IMR-90 (cell line): ENCODE results near the gene NHSL1. TPM values are rescaled to one million over a fixed set of nuclear protein-coding genes. Genes with fewer than 3 reads are reported as not detected.

Experiments used
- ATAC-seq: fragments of 200-7000 bp; cut with Tn5 transposase; 2 replicates; pipeline ENCODE4 v1.9.1; 2020; ENCODE audit warnings: low read depth, mild to moderate bottlenecking, moderate library complexity
- BruUV-seq: library from RNA; stranded (reverse); fragments of 400-500 nt; replicated peaks from 2 replicates; lab custom pipeline; 2021; lab: Mats Ljungman, UMichigan
- CTCF ChIA-PET: fragments of 300-600 bp; formaldehyde crosslinking; extraction: SDS; loops from one replicate; lab custom pipeline; 2021; ENCODE audit warnings: antibody characterized with exemption; lab: Yijun Ruan, JAX
- POLR2A ChIA-PET: fragments of 300-600 bp; sonication (Branson Sonifier 250); formaldehyde crosslinking; loops from one replicate; lab custom pipeline; 2022; ENCODE audit warnings: antibody characterized with exemption; ENCODE audit not compliant: unreplicated experiment; lab: Charles Lee
- DNase-seq: peaks from one replicate; pipeline ENCODE4 v3.0.0; 2013
- H2AFZ ChIP-seq: replicated peaks from 2 replicates; pipeline ENCODE3; 2013; ENCODE audit warnings: low read length, mild to moderate bottlenecking; ENCODE audit not compliant: poor library complexity
- H2AK5ac ChIP-seq: 2 replicates; pipeline ENCODE4 v1.6.1; 2013; ENCODE audit warnings: low read depth, low read length, inconsistent platforms
- H2AK9ac ChIP-seq: replicated peaks from 2 replicates; pipeline ENCODE3; 2013; ENCODE audit warnings: mild to moderate bottlenecking, low read depth, low read length, moderate library complexity; ENCODE audit not compliant: poor library complexity
- H2BK120ac ChIP-seq: 2 replicates; pipeline ENCODE4 v1.6.1; 2013; ENCODE audit warnings: low read depth, low read length, inconsistent platforms
- H2BK15ac ChIP-seq: 3 replicates; pipeline ENCODE4 v1.6.1; 2013; ENCODE audit warnings: low read depth, low read length, inconsistent platforms
- H2BK20ac ChIP-seq: 2 replicates; pipeline ENCODE4 v1.6.1; 2013; ENCODE audit warnings: low read depth, mild to moderate bottlenecking, inconsistent platforms, low read length, moderate library complexity
- H2BK5ac ChIP-seq: 2 replicates; pipeline ENCODE4 v1.6.1; 2013; ENCODE audit warnings: mild to moderate bottlenecking, low read depth, low read length, inconsistent platforms; ENCODE audit not compliant: poor library complexity, severe bottlenecking
- H3K14ac ChIP-seq: replicated peaks from 2 replicates; pipeline ENCODE4 v1.6.1; 2013; ENCODE audit warnings: low read depth, low read length, inconsistent platforms
- H3K18ac ChIP-seq: 2 replicates; pipeline ENCODE4 v1.6.1; 2013; ENCODE audit warnings: low read depth, low read length, control low read depth
- H3K23ac ChIP-seq: 2 replicates; pipeline ENCODE4 v1.6.1; 2013; ENCODE audit warnings: low read depth, low read length, inconsistent platforms
- H3K27ac ChIP-seq: 2 replicates; pipeline ENCODE4 v1.5.1; 2013; ENCODE audit warnings: mild to moderate bottlenecking, control low read depth, low read length; ENCODE audit not compliant: insufficient read depth
- H3K27me3 ChIP-seq: 2 replicates; pipeline ENCODE4 v1.6.1; 2013; ENCODE audit warnings: low read length; ENCODE audit not compliant: control insufficient read depth, insufficient read depth
- H3K36me3 ChIP-seq: 2 replicates; pipeline ENCODE4 v1.6.1; 2013; ENCODE audit warnings: low read length, mixed read lengths; ENCODE audit not compliant: control insufficient read depth, insufficient read depth
- H3K4ac ChIP-seq: 2 replicates; pipeline ENCODE4 v1.6.1; 2013; ENCODE audit warnings: low read depth, low read length, inconsistent platforms
- H3K4me1 ChIP-seq: 2 replicates; pipeline ENCODE4 v1.6.1; 2013; ENCODE audit warnings: low read length, mixed read lengths; ENCODE audit not compliant: control insufficient read depth, insufficient read depth
- H3K4me2 ChIP-seq: 2 replicates; pipeline ENCODE4 v1.6.1; 2013; ENCODE audit warnings: low read depth, mild to moderate bottlenecking, control low read depth, low read length, moderate library complexity
- H3K4me3 ChIP-seq: 2 replicates; pipeline ENCODE4 v1.5.1; 2013; ENCODE audit warnings: low read depth, mild to moderate bottlenecking, control low read depth, low read length, moderate library complexity; ENCODE audit not compliant: insufficient read depth
- H3K56ac ChIP-seq: 2 replicates; pipeline ENCODE4 v1.6.1; 2013; ENCODE audit warnings: low read length, inconsistent platforms; ENCODE audit not compliant: insufficient read depth; ENCODE audit errors: extremely low read depth
- H3K79me1 ChIP-seq, 2 experiments: 2 replicates each; pipeline ENCODE4 v1.6.1; 2013; ENCODE audit warnings: low read length in 2 of 2, inconsistent platforms in 1 of 2, low read depth in 1 of 2
- H3K9ac ChIP-seq: 2 replicates; pipeline ENCODE4 v1.6.1; 2013; ENCODE audit warnings: low read depth, low read length, control low read depth
- H3K9me1 ChIP-seq: 2 replicates; pipeline ENCODE4 v1.6.1; 2013; ENCODE audit warnings: low read length, inconsistent platforms; ENCODE audit not compliant: insufficient read depth
- H3K9me3 ChIP-seq: 2 replicates; pipeline ENCODE4 v1.6.1; 2013; ENCODE audit warnings: low read length; ENCODE audit not compliant: control insufficient read depth, insufficient read depth
- H4K20me1 ChIP-seq: 2 replicates; pipeline ENCODE4 v1.6.1; 2013; ENCODE audit warnings: low read length, inconsistent platforms; ENCODE audit not compliant: insufficient read depth
- H4K5ac ChIP-seq: 2 replicates; pipeline ENCODE4 v1.6.1; 2013; ENCODE audit warnings: mild to moderate bottlenecking, low read depth, low read length, control low read depth
- H4K8ac ChIP-seq, 2 experiments: 2 replicates each; pipeline ENCODE4 v1.6.1; 2013; ENCODE audit warnings: low read depth in 2 of 2, low read length in 2 of 2, control low read depth in 1 of 2, inconsistent platforms in 1 of 2
- H4K91ac ChIP-seq: 2 replicates; pipeline ENCODE4 v1.6.1; 2013; ENCODE audit warnings: low read depth, low read length, inconsistent platforms; ENCODE audit not compliant: insufficient read depth
- BHLHE40 ChIP-seq: fragments of 150-350 bp; IDR thresholded peaks from 2 replicates; pipeline ENCODE4 v1.6.1; 2016; ENCODE audit warnings: mild to moderate bottlenecking, low read depth, low read length
- CEBPB ChIP-seq: IDR thresholded peaks from 2 replicates; pipeline ENCODE4 v1.6.1; 2012; ENCODE audit warnings: low read depth, low read length, improper control_type of control experiment
- CHD1 ChIP-seq: IDR thresholded peaks from 2 replicates; pipeline ENCODE4 v1.6.1; 2012; ENCODE audit warnings: low read depth, low read length, improper control_type of control experiment
- ELK1 ChIP-seq: fragments of 150-350 bp; IDR thresholded peaks from 2 replicates; pipeline ENCODE4 v1.6.1; 2016; ENCODE audit warnings: low read depth, mild to moderate bottlenecking, low read length, moderate library complexity, borderline replicate concordance
- FOS ChIP-seq: fragments of 150-350 bp; IDR thresholded peaks from 2 replicates; pipeline ENCODE4 v1.6.1; 2016; ENCODE audit warnings: low read depth, low read length
- MAFK ChIP-seq: IDR thresholded peaks from 2 replicates; pipeline ENCODE4 v1.6.1; 2012; ENCODE audit warnings: low read depth, low read length, improper control_type of control experiment
- MAZ ChIP-seq: IDR thresholded peaks from 2 replicates; pipeline ENCODE4 v1.6.1; 2012; ENCODE audit warnings: low read depth, mild to moderate bottlenecking, low read length, improper control_type of control experiment, moderate library complexity, borderline replicate concordance
- MXI1 ChIP-seq: IDR thresholded peaks from 2 replicates; pipeline ENCODE4 v1.6.1; 2012; ENCODE audit warnings: low read depth, mild to moderate bottlenecking, low read length, moderate library complexity, borderline replicate concordance
- POLR2A ChIP-seq: IDR thresholded peaks from 2 replicates; pipeline ENCODE4 v1.6.1; 2012; ENCODE audit warnings: mild to moderate bottlenecking, low read depth, low read length
- RAD21 ChIP-seq: IDR thresholded peaks from 2 replicates; pipeline ENCODE4 v1.6.1; 2012; ENCODE audit warnings: low read length, improper control_type of control experiment
- RCOR1 ChIP-seq: IDR thresholded peaks from 2 replicates; pipeline ENCODE4 v1.6.1; 2012; ENCODE audit warnings: mild to moderate bottlenecking, low read length, improper control_type of control experiment; ENCODE audit not compliant: insufficient replicate concordance
- RFX5 ChIP-seq: IDR thresholded peaks from 2 replicates; pipeline ENCODE4 v1.8.0; 2012; ENCODE audit warnings: low read depth, mild to moderate bottlenecking, low read length, moderate library complexity
- SMC3 ChIP-seq: fragments of 150-350 bp; IDR thresholded peaks from 2 replicates; pipeline ENCODE4 v1.6.1; 2016; ENCODE audit warnings: low read depth, mild to moderate bottlenecking, antibody characterized with exemption, low read length, moderate library complexity
- WGBS, 2 experiments: methylation state at CpG; one replicate each; pipeline versions ENCODE4 v1.1.5 to v1.1.7; 2013; ENCODE audit warnings: missing lambda C conversion rate in 2 of 2; ENCODE audit not compliant: insufficient read length in 1 of 2; ENCODE audit errors: extremely low coverage in 2 of 2; 5-methylcytosine and 5-hydroxymethylcytosine counted together
- dilution Hi-C: fragments of 300-500 bp; cut with HindIII; formaldehyde crosslinking; loops from one replicate; pipeline ENCODE4 v1.14.3; 2018; ENCODE audit warnings: low sequenced_read_pairs; ENCODE audit not compliant: unreplicated experiment
- in situ Hi-C: fragments of 300-500 bp; cut with MboI; formaldehyde crosslinking; loops from 3 replicates; pipeline ENCODE4 v1.14.3; 2019; ENCODE audit warnings: low sequenced_read_pairs, inconsistent platforms, mixed read lengths
- intact Hi-C: fragments of 100-400 bp; cut with micrococcal nuclease; formaldehyde crosslinking; loops from 2 replicates; pipeline ENCODE4 v1.10.0; 2022
- polyA plus RNA-seq, 3 experiments: library from polyadenylated mRNA; depleted of rRNA; stranded (reverse); fragments of >200 nt; gene quantifications; 2 replicates each; pipeline ENCODE4 v1.2.3, GENCODE V29; 2012; ENCODE audit warnings: low replicate concordance in 1 of 3
- total RNA-seq: library from RNA; depleted of rRNA; stranded (reverse); fragments of >200 nt; gene quantifications from 2 replicates; pipeline ENCODE4 v1.2.3, GENCODE V29; 2012
- TF ChIP-seq, protein P1 (sequence below): fragments of 150-350 bp; IDR thresholded peaks from 2 replicates; pipeline ENCODE4 v1.6.1; 2017; ENCODE audit warnings: mild to moderate bottlenecking, antibody characterized with exemption, low read length, low read depth

The NHSL1 gene
- total and polyA plus RNA-seq, 2 of the 4 experiments (the other 2 are of a cell fraction), result 5.6 to 7.2 TPM

DNA sequence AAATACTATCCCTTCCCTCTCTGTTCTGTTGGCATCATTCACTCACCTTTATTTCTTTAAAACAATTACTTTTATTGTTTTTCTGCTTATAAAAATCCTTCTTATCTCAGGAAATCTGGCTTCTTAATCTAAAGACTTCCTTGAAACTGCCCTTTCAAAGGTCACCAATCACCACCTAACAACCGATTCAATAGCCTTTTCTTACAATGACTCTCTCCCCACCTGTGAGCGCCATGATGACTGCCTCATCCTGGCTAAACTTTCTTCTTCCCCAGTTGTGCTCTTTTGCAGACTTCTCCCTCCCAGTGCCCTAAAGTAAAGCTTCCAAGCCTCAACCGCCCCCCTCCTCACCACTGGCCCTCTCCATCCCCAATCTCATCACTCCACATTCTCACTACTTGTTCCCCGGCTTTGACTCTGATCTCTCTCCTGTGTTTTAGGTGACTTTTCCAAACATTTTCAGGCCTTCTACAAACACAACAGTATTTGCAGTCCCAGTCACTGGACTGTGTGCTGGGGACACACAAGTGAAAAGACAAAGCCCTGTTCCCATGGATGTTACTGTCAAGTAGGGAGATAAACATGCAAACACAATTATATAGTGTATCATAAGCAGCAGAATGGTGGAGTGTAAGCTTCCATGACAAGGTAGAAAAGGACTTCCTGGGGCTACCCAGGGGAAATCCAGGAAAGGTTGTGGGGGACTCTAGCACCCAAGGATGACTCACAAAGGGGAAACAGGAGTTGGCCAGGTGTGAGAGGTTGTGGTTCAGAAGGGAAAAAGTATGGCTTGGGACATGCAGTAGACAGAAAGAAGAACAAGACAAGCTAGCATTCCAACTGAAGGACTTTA, 12.8 kb downstream of the NHSL1 start (continued):
- TF ChIP-seq SMC3 (no peak), POLR2A (no peak)

DNA sequence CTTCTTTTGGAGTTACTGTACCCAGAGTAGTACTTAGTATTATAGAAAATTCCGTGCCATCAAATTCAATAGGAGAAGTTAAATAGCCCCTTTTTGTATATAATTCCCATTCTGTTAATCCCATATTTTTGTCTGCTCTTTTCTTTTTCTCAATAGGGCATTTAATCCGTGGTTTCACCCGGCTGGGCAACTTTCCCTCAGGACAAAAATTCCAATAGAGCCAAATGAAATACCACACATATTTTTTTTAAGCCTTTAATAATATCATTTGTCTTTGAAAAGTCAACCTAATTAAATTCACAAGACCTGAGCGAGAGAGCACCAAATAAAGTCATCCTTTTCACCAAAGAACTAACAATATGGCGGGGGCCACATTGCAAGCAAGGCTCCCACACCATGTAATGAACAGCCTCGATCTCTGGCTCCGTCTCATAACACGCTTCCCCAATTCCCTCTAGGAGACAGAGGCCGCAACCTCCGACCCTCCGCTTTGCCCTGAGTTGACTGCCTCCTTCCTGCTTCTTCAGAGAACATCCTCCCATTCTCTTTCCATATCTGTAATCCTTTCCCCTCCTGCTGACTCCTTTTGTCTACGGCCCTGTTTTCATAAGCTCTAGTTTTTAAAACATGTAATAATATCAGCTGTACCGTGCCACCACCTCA, 13.6 kb downstream of the NHSL1 start:
- Histone ChIP-seq H2BK20ac (no peak overlapping the region), H3K23ac (no peak overlapping the region), H3K4ac (no peak overlapping the region), H3K56ac (no peak overlapping the region), H3K4me1 (peaks cover 3% of the 10 kb centered on the region), H2BK120ac (no peak overlapping the region), H3K4me3 (no peak overlapping the region), H3K27ac (no peak overlapping the region), H4K5ac (no peak overlapping the region; the same call in 1 of the 2 replicates), H3K4me2 (no peak overlapping the region), H3K27me3 (no peaks in the 10 kb centered on the region), H2BK5ac (no peak overlapping the region), H3K36me3 (0 out of 2 replicates have a peak, but pooled peaks cover 2% of the 10 kb centered on the region), H3K9me1 (peaks cover 5% of the 10 kb centered on the region; the same call in 1 of the 2 replicates), H3K9me3 (no peaks in the 10 kb centered on the region), H2AK5ac (no peak overlapping the region), H4K8ac (no peak overlapping the region), H2AFZ (peak overlapping the region; percentile 18), H3K79me1 (peaks cover 13 to 29% of the 10 kb centered on the region in 2 experiments; a peak in 2 of 4 replicates), H3K14ac (0 out of 2 replicates have a peak overlapping the region, but pooled peaks have one; percentile 25), H2AK9ac (no peak overlapping the region), H4K20me1 (no peaks in the 10 kb centered on the region; the same call in 1 of the 2 replicates), H2BK15ac (no peak overlapping the region), H4K91ac (no peak overlapping the region), H3K9ac (no peak overlapping the region), H3K18ac (no peak overlapping the region)
- POLR2A ChIA-PET, result no interaction called here
- BruUV-seq, result no TSS peak
- 94% methylated on average over 4 of the region's 13 CpGs; no CpG with 5 or more reads in 1 of the 2 experiments for WGBS, 2 experiments
- dilution Hi-C loops (no loop called here), intact Hi-C loops (no loop called here), in situ Hi-C loops (no loop called here)
- DNase-seq, result no peak
- CTCF ChIA-PET, result no interaction called here
- ATAC-seq, result no peak
- TF ChIP-seq RAD21 (no peak), MAFK (no peak), FOS (no peak), CHD1 (no peak), ELK1 (no peak), RFX5 (no peak), CEBPB (no peak), MXI1 (no peak), POLR2A (no peak), MAZ (no peak), BHLHE40 (no peak), RCOR1 (no peak)
- TF ChIP-seq, protein P1, sequence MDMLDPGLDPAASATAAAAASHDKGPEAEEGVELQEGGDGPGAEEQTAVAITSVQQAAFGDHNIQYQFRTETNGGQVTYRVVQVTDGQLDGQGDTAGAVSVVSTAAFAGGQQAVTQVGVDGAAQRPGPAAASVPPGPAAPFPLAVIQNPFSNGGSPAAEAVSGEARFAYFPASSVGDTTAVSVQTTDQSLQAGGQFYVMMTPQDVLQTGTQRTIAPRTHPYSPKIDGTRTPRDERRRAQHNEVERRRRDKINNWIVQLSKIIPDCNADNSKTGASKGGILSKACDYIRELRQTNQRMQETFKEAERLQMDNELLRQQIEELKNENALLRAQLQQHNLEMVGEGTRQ, result no peak
